Gastrocnemius medialis (tissue), 4 donors: Measurements from ENCODE around the gene UBE3C. TPM values are rescaled to one million over a fixed set of nuclear protein-coding genes. Genes with fewer than 3 reads are reported as not detected.
A peak's percentile ranks its signal among the peaks of the same experiment; 100 is the strongest.

ENCODE experiments used
- ATAC-seq, 2 donors: fragments of 150-250 bp; one replicate each; pipeline ENCODE4 v1.9.1; 2016
- DNase-seq, 2 donors: peaks; one replicate each; pipeline ENCODE4 v3.0.0-alpha.2; 2019
- H3K27ac ChIP-seq, 4 donors: fragments of 200-600 bp; sonication (generic); 1 replicate in 1 of 4; 2 replicates in 3 of 4; pipeline ENCODE4 v1.5.1; 2016 to 2018; ENCODE audit warnings: mild to moderate bottlenecking in 2 of 4, moderate library complexity in 1 of 4
- H3K27me3 ChIP-seq, 3 donors: fragments of 200-600 bp; sonication (generic) in 2 of 3; 1 replicate in 1 of 3; 2 replicates in 2 of 3; pipeline versions ENCODE4 v1.5.1 to v1.6.0; 2016 to 2019; ENCODE audit warnings: mild to moderate bottlenecking in 1 of 3, moderate library complexity in 1 of 3
- H3K36me3 ChIP-seq, 2 donors: fragments of 200-600 bp; sonication (generic) in 1 of 2; one replicate each; pipeline ENCODE4 v1.5.1; 2017 to 2018
- H3K4me1 ChIP-seq, 2 donors: fragments of 200-600 bp; sonication (generic) in 1 of 2; one replicate each; pipeline ENCODE4 v1.5.1; 2016 to 2017; ENCODE audit warnings: mild to moderate bottlenecking in 2 of 2
- H3K4me3 ChIP-seq, 4 donors: fragments of 200-600 bp; sonication (generic) in 3 of 4; 1 replicate in 1 of 4; 2 replicates in 3 of 4; pipeline ENCODE4 v1.5.1; 2016 to 2019; ENCODE audit warnings: mild to moderate bottlenecking in 2 of 4
- H3K9me3 ChIP-seq, 3 donors: fragments of 200-600 bp; sonication (generic) in 2 of 3; 1 replicate in 1 of 3; 2 replicates in 2 of 3; pipeline ENCODE4 v1.5.1; 2016 to 2019
- POLR2A ChIP-seq, 2 donors: fragments of 450-650 bp; IDR thresholded peaks; one replicate each; pipeline ENCODE4 v1.6.1; 2017; ENCODE audit warnings: antibody characterized with exemption in 2 of 2, mild to moderate bottlenecking in 2 of 2, moderate library complexity in 2 of 2
- in situ Hi-C, 4 donors: fragments of 200-750 bp; cut with MboI; loops; one replicate each; pipeline versions ENCODE4 v1.15.0 to v1.8.0; 2017; ENCODE audit warnings: low sequenced_read_pairs in 4 of 4
- intact Hi-C: fragments of 100-400 bp; cut with DNase I; formaldehyde crosslinking; loops from one replicate; pipeline ENCODE4 v1.15.1; 2023; ENCODE audit warnings: low total_unique reads
- total RNA-seq, 4 donors: library from RNA; depleted of rRNA; stranded (reverse); fragments of >200 nt; gene quantifications; one replicate each; pipeline versions ENCODE4 v1.1.0 to v1.2.3, GENCODE V29; 2016
- TF ChIP-seq, protein P1 (sequence below), 5 experiments: fragments of 450-650 bp in 3 of 5; fragments of 200-600 bp in 2 of 5; sonication (generic) in 2 of 5; IDR thresholded peaks in 4 of 5; conservative IDR thresholded peaks in 1 of 5; 1 replicate in 4 of 5; 2 replicates in 1 of 5; pipeline ENCODE4 v1.5.1; 2016 to 2019; ENCODE audit warnings: antibody characterized with exemption in 5 of 5, mild to moderate bottlenecking in 3 of 5, moderate library complexity in 3 of 5

Gene UBE3C
- 100 to 1,000 TPM in 1 of 4 donors, 10 to 100 TPM in 3; 64.4 to 123 (median 76.3) TPM for total RNA-seq

DNA sequence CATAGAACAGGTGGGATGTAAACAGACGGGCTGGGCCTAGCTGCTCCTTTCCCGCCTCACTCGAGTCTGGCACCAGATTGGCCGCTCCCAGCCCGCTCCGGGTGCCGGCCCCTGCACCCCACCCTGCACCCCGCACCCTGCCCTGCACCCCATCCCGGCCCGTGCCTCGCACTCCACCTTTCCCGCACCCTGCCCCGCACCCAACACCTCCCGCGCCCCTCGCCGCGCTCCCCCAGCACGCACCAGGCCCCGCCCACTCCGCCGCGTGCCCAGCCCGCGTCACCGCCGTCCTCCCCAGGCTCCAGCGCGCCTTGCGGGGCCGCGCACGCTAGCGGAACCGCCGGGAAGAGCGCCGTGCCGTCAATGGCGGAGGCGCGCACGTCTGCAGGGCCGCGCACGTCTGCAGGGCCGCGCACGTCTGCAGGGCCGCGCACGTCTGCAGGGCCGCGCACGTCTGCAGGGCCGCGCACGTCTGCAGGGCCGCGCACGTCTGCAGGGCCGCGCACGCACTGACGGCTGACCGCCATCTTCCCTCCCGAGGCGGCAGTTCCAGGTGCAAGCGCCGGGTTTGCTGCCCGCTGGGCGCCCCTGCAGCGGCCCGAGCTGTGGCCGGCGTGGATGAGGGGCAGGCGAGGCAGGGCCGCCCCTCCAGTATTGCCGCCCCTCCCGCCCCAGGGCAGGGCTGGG, at the start of gene UBE3C:
Gene UBE3C (plus strand): TSS at position 503 of the 687 bp plus-strand sequence. CDS start 347 bp downstream, outside the sequence.
- ATAC-seq (peak; percentile 85), DNase-seq (peak; percentile 72 to 86)
- no peaks in the 10 kb centered on the region for H3K9me3 ChIP-seq
- peak within 1 kb of the TSS; percentile 79 to 93 (median 80) for H3K4me3 ChIP-seq
- H3K27me3 ChIP-seq = no peaks in the 10 kb centered on the region
- TF ChIP-seq, protein P1, sequence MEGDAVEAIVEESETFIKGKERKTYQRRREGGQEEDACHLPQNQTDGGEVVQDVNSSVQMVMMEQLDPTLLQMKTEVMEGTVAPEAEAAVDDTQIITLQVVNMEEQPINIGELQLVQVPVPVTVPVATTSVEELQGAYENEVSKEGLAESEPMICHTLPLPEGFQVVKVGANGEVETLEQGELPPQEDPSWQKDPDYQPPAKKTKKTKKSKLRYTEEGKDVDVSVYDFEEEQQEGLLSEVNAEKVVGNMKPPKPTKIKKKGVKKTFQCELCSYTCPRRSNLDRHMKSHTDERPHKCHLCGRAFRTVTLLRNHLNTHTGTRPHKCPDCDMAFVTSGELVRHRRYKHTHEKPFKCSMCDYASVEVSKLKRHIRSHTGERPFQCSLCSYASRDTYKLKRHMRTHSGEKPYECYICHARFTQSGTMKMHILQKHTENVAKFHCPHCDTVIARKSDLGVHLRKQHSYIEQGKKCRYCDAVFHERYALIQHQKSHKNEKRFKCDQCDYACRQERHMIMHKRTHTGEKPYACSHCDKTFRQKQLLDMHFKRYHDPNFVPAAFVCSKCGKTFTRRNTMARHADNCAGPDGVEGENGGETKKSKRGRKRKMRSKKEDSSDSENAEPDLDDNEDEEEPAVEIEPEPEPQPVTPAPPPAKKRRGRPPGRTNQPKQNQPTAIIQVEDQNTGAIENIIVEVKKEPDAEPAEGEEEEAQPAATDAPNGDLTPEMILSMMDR (IDR thresholded peaks at IDR 0.05 in 4 of 5, conservative IDR thresholded peaks at IDR 0.05 in 1 of 5) = no peak
- peak; percentile 79 to 89 for TF ChIP-seq POLR2A (IDR thresholded peaks at IDR 0.05)
- peak within 1 kb of the TSS; percentile 81 to 94 (median 91) for H3K27ac ChIP-seq
- intact Hi-C loops (loop anchor here (2.0 to 10.0 kb wide), 5 partner anchors 198 to 1842 kb away; partner anchors contain the start of genes DNAJB6, INSIG1, LMBR1 and RNF32), in situ Hi-C loops (loop anchor here in 1 of 4 donors (25.0 kb wide), 1 partner anchor 176 kb away; no protein-coding TSS in a partner anchor)
- peaks cover 30 to 42% of the 10 kb centered on the region in 2 donors for H3K4me1 ChIP-seq
- H3K36me3 ChIP-seq = no peaks in the 10 kb centered on the region

DNA sequence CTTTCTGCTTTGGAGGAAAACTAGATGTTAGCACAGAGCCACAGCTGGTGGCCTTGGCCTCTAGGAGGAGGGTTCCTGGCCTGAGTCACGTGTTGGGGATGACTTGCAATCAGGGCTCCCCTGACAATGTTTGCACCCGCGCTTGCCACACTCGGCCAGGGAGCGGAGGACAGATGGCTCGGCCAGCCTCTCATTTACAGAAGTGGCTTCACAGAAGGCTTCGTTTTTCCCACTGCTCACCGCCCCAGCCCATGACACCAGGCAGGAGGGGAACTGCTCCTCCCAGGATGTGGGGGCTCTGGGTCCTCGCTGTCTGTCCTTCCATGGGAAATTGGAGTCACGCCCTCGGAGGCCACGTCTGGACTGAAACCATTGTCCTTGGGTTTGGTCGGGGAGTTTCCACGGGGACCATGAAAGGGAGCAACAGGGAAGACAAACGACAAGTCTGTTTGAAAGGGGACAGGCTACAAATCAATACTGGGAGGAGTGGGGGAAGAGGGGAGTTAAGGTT, 49.6 kb upstream of the UBE3C start:
- intact Hi-C loops (no loop called here), in situ Hi-C loops (no loop called here)
- no peak overlapping the region for H3K4me3 ChIP-seq

DNA sequence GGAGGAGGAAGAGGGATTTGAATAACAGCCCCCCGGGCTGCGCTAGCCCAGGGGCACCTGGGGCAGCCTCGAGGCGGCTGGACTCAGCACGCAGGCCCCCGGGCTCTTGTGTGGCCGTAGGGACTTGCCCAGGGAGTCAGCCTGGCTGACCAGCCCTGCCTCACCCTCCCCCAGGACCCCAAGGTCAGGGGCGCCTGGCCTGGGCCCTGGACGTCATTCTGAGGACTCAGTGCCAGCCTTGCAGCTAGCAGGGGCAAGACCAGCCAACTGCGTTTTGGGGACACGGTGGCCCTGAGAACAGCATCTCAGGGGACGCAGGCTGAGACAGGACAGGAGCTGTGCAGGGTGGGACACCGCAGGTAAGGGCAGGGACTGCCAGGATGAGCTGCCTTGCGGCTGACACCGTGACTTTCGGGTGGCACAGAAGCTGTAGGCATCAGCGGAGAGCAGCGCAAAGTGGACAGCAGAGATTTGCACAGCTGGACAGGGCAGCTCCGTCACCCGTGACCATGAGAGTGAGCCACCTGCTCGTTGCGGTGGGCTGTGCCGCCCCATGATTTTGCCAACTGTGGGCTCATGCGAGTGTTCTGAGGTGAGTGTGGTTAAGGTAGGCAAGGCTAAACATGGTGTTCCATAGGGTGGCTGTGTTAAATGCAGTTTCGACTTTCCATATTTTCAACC, 48.1 kb upstream of the UBE3C start:
- Histone ChIP-seq H3K27me3 (peaks cover 0 to 16% (median 6%) of the 10 kb centered on the region in 3 donors), H3K9me3 (no peaks in the 10 kb centered on the region), H3K36me3 (no peaks in the 10 kb centered on the region), H3K4me3 (no peak overlapping the region), H3K27ac (no peak overlapping the region), H3K4me1 (no peaks in the 10 kb centered on the region)
- in situ Hi-C loops (no loop called here), intact Hi-C loops (no loop called here)
- ATAC-seq (no peak), DNase-seq (no peak)
- TF ChIP-seq POLR2A (IDR thresholded peaks at IDR 0.05) = no peak
- TF ChIP-seq, protein P1 (IDR thresholded peaks at IDR 0.05 in 4 of 5, conservative IDR thresholded peaks at IDR 0.05 in 1 of 5) = no peak

More for the DNA sequence above, 49.6 kb upstream of the UBE3C start:
- no peak for ATAC-seq
- H3K36me3 ChIP-seq = no peaks in the 10 kb centered on the region
- peaks cover 0 to 10% (median 6%) of the 10 kb centered on the region in 3 donors for H3K27me3 ChIP-seq
- TF ChIP-seq, protein P1 (IDR thresholded peaks at IDR 0.05 in 4 of 5, conservative IDR thresholded peaks at IDR 0.05 in 1 of 5) = no peak
- no peak for TF ChIP-seq POLR2A (IDR thresholded peaks at IDR 0.05)
- H3K27ac ChIP-seq = no peak overlapping the region
- H3K9me3 ChIP-seq = no peaks in the 10 kb centered on the region
- H3K4me1 ChIP-seq = no peaks in the 10 kb centered on the region
- DNase-seq = no peak

DNA sequence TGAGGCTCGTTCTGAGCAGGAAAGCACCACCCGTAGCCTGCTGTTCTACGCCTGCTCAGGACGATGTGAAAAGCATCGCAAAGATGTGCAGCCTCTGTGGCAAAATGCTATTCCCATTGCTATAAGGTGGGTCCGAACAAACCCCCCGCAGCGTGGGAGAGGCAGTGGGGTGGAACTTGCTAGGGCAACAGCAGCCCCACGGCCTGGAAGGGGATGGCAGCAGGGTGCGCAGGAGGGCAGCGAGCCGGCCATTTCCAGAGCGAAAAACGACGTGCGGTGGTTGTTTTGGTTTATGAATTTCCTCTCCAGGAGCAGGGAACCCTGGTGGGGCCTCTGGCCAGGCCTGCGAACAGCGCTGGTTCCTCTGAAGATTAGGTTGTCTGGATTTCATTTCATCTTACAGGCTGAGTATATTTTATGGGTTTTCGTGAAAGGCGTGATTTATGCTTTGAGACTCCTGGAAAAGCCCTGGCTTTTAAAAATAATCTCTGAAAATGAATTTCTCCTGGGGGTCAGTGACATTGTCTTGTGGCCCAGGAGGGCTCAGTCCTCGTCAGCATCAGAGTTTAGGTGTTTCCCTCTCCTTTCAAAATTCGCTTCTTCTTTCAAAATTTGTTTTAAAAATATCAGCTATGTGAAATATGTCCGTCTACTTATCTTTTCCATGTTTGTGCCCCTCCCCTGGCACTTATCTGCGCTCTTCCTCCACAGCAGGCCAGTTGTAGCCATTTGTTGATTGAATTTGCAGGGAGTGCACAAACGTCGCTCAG, 42.3 kb upstream of the UBE3C start:
- no peak for ATAC-seq
- H3K4me1 ChIP-seq = no peaks in the 10 kb centered on the region
- no peak for DNase-seq
- no peak overlapping the region for H3K27ac ChIP-seq
- intact Hi-C loops = no loop called here
- no peak overlapping the region for H3K4me3 ChIP-seq
- TF ChIP-seq, protein P1 (IDR thresholded peaks at IDR 0.05 in 4 of 5, conservative IDR thresholded peaks at IDR 0.05 in 1 of 5) = no peak
- TF ChIP-seq POLR2A (IDR thresholded peaks at IDR 0.05) = no peak
- no peaks in the 10 kb centered on the region for H3K9me3 ChIP-seq
- H3K36me3 ChIP-seq = no peaks in the 10 kb centered on the region
- H3K27me3 ChIP-seq = peaks cover 6 to 15% (median 7%) of the 10 kb centered on the region in 3 donors
- in situ Hi-C loops = no loop called here
